Cerebellar cortex (tissue), 1 donor: ENCODE data around the gene ZNF783.
"Not testable (repeated sequence)": the region's sequence is repeated elsewhere in the genome, so short reads cannot be mapped to it uniquely, and the experiment has no call there.

Experiments
- DNase-seq: peaks from one replicate; pipeline ENCODE4 v3.0.0-alpha.2; 2015; ENCODE audit warnings: low spot score

ZNF783 gene

GRCh38 chr7:149300620-149301285 lies 38.8 kb downstream of the ZNF783 start:
- DNase-seq = no peak

DNA sequence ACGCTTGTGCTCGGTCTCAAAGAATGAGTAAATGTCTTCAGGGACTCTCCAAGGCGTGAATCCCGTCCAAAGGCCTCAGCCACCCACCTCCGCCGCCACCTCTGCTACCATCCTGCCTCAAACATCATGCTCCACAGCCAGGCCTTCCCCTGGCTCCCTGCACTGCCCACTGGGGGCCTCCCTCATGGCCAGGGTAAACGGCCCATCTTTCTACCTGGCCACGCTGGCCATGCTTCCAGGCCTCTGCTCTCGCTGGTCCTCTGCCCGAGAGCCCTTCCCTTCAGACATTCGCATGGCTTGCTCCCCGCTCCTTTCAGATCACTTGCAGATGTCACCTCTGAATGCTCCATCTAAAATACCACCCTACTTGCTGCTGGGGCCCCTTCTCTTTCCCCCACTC lies 40.2 kb downstream of the ZNF783 start:
- DNase-seq = no peak

- no peak for DNase-seq
Measured at GRCh38 chr7:149302865-149303264, 40.9 kb downstream of the ZNF783 start.

DNA sequence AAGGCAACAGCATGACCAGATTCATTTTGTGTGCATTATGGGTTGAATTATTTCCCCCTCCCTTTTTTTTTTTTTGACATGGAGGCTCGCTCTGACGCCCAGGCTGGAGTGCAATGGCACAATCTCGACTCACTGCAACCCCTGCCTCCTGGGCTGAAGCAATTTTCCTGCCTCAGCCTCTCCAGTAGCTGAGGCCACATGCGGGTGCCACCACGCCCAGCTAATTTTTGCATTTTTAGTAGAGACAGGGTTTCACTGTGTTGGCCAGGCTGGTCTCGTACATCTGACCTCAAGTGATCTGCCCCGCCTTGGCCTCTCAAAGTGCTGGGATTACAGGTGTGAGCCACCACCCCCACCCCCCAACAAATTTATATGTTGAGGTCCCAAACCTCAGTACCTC lies 42.0 kb downstream of the ZNF783 start:
- no peak for DNase-seq

GRCh38 chr7:149306854-149307253 lies 44.9 kb downstream of the ZNF783 start:
- no peak for DNase-seq

DNA sequence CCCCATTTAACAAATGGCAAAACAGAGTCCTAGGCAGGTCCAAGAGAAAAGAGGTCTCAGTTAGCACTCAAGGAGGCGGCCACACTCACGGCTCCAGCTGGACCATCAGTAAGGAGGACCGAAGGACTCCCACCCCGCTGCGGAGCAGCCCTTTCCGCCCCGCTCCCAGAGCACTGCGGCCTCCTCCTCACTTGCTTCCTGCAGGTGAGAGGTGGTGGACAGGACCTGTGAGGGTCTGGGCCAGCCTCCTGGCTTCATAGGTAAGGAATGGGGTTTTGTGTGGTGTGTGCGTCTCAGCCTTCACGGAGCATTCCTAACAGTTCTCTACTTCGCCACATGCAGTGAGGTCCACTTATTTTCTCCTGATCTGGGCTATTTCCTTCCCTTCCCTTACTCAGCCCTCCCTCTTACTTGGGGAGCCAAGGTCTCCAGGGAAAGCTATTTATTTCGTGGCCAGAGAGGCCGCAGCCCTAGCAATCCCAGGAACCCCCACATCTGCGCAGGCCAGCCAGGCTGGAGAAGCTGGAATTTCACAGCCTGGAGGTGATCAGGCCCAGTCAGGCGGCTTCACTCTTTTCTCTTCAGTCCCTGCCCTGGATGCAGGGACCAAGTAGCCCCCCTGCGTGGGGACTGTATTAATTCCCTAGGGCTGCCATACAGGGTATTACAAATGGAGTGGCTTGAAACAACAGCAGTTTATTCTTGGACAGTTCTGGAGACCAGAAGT lies 45.9 kb downstream of the ZNF783 start:
- no peak for DNase-seq

GRCh38 chr7:149310113-149310836 lies 48.3 kb downstream of the ZNF783 start:
- DNase-seq = peak; percentile 57

DNA sequence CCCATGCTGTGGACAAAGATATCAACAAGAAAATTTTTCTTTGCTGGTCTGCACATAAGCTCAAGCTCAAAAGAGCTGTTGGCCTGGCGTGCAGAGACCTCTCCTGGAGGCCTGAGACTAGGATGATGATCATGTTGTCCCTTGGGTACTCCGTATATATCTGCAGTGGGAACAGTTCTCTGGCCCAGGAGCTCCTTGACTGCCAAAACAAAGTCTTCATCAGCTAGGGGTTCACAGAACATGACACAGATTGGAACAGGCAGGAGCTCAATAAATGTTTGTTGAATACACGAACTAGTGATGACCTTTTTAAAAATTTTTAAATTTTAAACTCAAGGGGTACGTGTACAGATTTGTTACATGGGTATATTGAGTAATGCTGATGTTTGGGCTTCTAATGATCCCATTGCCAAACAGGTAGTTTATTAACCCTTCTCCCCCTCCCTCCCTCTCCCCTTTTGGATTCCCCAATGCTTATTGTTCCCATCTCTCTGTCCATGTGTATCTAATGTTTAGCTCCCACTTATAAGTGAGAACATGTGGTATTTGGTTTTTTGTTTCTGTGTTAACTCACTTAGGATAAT lies 49.1 kb downstream of the ZNF783 start:
- DNase-seq = no peak

GRCh38 chr7:149313981-149314380 lies 52.0 kb downstream of the ZNF783 start:
- no peak for DNase-seq

GRCh38 chr7:149316606-149317005 lies 54.6 kb downstream of the ZNF783 start:
- no peak for DNase-seq

GRCh38 chr7:149317496-149317895 lies 55.5 kb downstream of the ZNF783 start:
- no peak for DNase-seq

GRCh38 chr7:149317986-149318672 lies 56.1 kb downstream of the ZNF783 start:
- no peak for DNase-seq

DNA sequence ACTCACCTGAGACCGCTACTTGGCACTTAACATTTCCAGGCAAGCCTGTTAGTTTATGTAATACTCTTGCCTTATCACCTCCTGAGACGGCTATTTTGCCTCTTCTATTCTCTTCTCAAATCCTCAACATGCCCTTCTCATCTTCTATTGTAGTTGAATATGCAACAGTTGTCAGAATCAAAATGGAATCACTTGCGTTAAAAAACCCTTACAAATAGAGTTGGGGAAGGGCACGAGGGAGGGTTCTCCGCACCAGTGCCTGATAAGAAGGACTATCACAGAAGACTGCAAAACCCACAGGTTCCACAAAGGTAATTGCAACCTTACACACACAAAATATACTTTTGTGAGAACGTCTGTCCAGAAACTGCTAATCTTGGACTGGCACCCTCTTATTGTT lies 57.4 kb downstream of the ZNF783 start:
- DNase-seq = no peak

DNA sequence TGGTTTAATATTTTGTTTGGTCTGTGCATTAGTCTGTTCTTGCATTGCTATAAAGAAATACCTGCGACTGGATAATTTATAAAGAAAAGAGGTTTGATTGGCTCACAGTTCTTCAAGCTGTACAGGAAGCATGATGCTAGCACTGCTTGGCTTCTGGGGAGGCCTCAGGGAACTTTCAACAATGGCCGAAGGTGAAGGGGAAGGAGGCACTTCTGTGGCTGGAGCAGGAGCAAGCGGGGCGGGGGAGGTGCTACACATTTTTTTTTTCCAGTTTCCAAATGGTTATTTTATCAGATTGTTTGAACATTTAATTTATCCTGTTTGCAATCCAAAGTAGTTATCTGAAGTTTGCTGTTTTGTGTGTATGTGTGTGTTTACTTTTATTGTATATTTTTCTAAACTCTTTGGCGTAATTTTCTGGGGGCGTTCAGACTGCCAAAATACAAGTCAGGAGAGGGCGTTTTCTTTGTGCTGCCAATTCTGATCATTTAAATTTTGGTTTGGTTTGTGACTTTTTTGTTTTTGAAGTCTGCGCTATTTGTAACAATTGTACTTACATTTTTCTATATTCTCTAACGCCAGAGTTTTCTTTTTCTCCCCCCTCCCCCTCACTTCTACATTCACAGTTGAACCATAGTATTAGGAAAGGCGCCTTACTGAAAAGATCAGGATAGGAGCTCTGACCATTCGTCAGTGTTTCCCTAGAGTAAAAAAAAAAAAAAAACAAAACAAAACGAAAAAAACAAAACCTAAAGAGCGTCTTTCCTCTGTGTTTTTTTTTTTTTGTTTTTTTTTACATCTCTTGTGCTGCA lies 58.5 kb downstream of the ZNF783 start:
- no peak for DNase-seq

DNA sequence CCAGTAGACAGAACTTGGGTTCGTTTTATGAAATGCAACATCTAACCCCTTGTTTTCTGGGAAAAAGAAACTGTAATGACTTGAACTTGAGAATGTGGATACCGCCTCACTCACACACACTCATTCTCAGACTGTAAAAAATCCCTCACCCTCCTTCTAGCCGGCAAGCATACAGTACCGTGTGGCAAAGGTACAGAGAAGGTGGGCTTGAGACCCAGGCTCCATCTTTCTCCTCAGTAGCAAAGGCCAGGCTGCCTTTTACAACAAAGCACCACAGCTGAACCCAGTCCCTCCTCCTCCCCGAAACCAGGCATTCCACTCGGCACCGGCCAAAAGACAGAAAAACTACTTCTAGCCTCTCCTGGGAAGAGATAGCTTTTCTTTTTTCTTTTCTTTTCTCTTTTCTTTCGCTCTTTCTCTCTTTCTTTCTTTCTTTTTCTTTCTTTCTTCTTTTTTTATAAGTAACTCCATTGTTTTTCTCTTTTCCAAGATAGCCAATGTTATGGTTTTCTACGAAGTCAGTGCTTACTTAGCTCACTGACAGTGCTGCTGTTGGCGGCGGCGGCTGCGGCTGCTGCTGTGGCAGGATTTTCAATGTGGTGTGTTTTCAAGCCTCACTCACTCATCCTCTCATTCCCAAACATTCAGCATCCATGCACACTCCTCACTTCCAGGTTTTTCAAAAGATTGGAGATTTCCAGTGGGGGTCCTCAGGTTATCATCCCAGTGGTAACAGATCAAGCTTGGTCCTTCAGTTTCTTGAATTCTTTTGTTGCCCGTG lies 59.3 kb downstream of the ZNF783 start:
- DNase-seq = not testable (repeated sequence)

- DNase-seq = no peak
Measured at GRCh38 chr7:149321978-149322541, 60.1 kb downstream of the ZNF783 start.

DNA sequence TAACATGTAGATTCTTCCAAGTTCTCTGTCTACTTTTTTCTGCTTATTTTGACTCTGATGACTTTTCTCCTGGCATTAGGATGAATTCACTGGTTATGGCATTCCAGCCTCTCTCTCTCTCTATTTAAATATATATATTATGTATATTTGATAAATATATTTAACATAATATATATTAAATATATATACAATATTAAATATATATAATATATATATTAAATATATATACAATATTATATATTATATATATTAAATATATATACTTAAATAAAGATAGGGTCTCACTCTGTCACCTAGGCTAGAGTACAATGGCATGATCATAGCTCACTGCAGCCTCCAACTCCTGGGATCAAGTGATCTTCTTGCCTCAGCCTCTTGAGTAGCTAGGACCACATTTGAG lies 60.7 kb downstream of the ZNF783 start:
- DNase-seq = no peak

DNA sequence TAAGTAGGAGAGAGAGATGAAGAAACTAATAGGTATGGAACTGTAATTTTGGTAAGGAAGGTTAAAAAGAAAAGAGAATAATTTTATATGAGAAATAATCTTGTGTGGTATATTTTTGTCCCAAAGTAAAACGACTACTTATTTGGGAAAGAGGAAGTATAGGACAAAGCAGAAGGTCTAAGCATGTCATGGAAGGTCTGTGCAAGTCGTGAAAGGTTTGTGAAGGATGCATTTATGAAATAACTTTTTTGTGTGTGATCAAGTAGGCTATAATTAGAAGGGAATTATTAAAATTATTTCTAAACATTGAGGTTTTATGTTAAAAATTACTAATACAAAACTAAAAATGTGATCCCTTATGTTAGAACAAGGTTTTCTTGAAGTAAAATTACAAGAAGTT lies 63.3 kb downstream of the ZNF783 start:
- no peak for DNase-seq

- no peak for DNase-seq
Measured at GRCh38 chr7:149329265-149329664, 67.3 kb downstream of the ZNF783 start.

- DNase-seq = no peak
Measured at GRCh38 chr7:149329766-149330334, 67.9 kb downstream of the ZNF783 start.
